ENCODE measurements around the gene HECA.
A peak's percentile ranks its signal among the peaks of the same experiment; 100 is the strongest.
"Not testable (repeated sequence)": the region's sequence is repeated elsewhere in the genome, so short reads cannot be mapped to it uniquely, and the experiment has no call there.

Gene HECA

DNA sequence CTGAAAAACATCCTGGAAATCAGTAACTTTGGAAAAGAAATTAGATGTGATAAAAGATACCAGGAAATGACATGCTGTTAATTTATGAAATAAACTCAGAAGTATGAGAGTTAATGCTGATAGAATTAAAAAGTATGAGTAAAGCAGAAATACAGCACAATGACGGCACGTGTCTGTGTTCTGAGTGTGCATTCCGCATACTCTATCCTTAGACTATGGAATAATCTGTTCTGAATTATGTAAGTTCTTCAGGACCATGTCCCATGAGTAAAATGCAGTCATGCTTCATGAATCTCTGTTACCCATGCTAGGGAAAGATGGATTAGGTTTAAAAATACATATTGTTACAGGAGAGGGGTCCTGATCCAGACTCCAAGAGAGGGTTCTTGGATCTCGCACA lies 21.7 kb downstream of the HECA start:
- H3K9me3 Mint-ChIP-seq: no peaks in the 10 kb centered on the region
- ATAC-seq (replicated peaks): no peak
- peaks cover 68% of the 10 kb centered on the region for H3K36me3 Mint-ChIP-seq (ENCODE audit: insufficient read depth)
- H3K4me1 Mint-ChIP-seq (ENCODE audit: low read depth in 2 of 2): peaks cover 57 to 74% of the 10 kb centered on the region in 2 donors
- no peak for DNase-seq
- H3K27ac Mint-ChIP-seq: peak overlapping the region; percentile 46 to 64
- peak overlapping the region; percentile 2 to 44 for H3K4me3 Mint-ChIP-seq
- H3K27me3 Mint-ChIP-seq: no peaks in the 10 kb centered on the region

DNA sequence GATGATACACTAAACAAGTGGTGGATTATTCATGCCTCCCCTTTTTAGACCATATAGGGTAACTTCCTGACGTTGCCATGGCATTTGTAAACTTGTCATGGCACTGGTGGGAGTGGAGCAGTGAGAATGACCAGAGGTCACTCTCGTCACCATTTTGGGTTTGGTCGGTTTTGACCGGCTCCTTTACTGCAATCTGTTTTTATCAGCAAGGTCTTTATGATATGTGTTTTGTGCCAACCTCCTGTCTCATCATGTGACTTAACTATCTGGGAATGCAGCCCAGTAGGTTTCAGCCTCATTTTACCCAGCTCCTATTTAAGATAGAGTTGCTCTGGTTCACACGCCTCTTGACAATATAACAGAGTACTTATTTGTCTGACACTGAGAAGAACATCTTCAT lies 22.2 kb downstream of the HECA start:
- Mint-ChIP-seq H3K36me3 (ENCODE audit: insufficient read depth) (peaks cover 67% of the 10 kb centered on the region), H3K4me3 (peak overlapping the region; percentile 66 to 69)
- ATAC-seq (replicated peaks): not testable (repeated sequence)

DNA sequence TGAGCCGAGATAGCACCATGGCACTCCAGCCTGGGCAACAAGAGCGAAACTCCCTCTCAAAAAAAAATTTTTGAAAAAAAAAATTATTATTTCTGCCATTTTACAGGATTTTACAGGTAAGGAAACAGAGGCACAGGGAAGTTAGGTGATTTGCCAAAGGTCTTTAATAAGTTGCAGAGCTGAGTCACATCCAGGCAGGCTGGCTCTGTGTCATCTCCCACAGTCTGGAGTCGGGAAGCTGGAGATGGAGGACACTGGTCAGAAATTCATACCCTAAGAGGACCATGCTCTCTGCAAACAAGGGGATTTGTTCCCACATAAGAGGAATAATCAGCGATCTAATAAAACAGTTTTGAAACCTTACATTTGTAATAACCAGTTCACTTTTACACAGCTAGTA lies 24.1 kb downstream of the HECA start:
- Mint-ChIP-seq H3K27me3 (no peaks in the 10 kb centered on the region), H3K4me3 (peak overlapping the region in 1 of 2 donors; percentile 77), H3K4me1 (ENCODE audit: low read depth in 2 of 2) (peaks cover 74 to 79% of the 10 kb centered on the region in 2 donors), H3K27ac (peak overlapping the region; percentile 86 to 94), H3K9me3 (no peaks in the 10 kb centered on the region), H3K36me3 (ENCODE audit: insufficient read depth) (peaks cover 82% of the 10 kb centered on the region)
- DNase-seq (no peak), ATAC-seq (replicated peaks) (no peak)

More for the DNA sequence above, 22.2 kb downstream of the HECA start:
- H3K27me3 Mint-ChIP-seq, DNase-seq, H3K9me3 Mint-ChIP-seq: not testable (repeated sequence)
- H3K4me1 Mint-ChIP-seq (ENCODE audit: low read depth in 2 of 2): peaks cover 60 to 74% of the 10 kb centered on the region in 2 donors
- H3K27ac Mint-ChIP-seq: peak overlapping the region; percentile 46 to 67

DNA sequence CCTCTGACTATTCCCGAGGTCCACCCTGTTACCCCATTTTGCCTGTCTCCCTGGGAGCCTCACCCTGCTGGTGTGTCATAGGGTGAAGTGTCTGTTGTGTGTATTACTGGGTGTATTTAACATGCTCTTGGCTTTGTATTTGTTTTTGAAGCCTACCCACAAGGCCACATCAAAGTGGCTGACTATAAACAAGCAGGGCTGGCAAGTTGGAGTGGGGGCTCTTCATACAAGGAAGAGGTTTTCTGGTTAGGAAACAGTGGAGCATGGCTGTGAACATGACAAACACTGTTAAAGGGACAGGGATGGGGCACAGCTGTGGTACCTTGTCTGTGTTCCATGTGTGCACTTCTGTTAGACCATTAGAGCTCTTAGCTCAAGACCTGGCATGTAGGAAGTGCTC lies 26.3 kb downstream of the HECA start:
- peak overlapping the region; percentile 69 to 77 for H3K4me3 Mint-ChIP-seq
- peak; percentile 79 for ATAC-seq (replicated peaks)
- peaks cover 88% of the 10 kb centered on the region for H3K36me3 Mint-ChIP-seq (ENCODE audit: insufficient read depth)
- peaks cover 74 to 77% of the 10 kb centered on the region in 2 donors for H3K4me1 Mint-ChIP-seq (ENCODE audit: low read depth in 2 of 2)
- H3K27ac Mint-ChIP-seq: peak overlapping the region; percentile 86 to 94
- H3K9me3 Mint-ChIP-seq: no peaks in the 10 kb centered on the region
- DNase-seq: peak; percentile 59 to 64 (median 63)
- H3K27me3 Mint-ChIP-seq: no peaks in the 10 kb centered on the region

DNA sequence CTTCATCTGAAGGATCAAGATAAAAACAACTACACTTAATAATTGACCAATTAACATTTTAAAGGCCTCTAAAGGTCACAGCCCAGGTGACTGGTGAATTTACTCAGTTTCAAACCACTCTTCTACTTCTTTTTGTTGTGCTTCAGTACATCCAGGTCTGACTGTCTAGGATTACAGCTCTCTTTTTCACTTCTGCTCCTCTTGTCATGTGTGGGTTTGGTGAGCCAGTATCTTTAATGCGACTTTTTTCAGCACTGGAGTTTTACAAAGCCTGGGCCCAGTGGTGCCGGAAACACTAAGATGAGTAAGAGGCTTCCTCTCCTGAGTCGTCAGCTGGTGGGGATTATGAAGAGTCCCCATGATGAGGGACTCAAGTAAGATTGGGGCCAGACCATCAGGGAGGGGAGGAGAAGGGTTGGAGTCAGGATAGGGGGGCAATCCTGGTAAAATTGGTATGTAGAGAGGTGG lies 27.0 kb downstream of the HECA start:
- peak; percentile 63 for ATAC-seq (replicated peaks)
- H3K27me3 Mint-ChIP-seq: no peaks in the 10 kb centered on the region
- H3K36me3 Mint-ChIP-seq (ENCODE audit: insufficient read depth): peaks cover 88% of the 10 kb centered on the region
- DNase-seq: peak; percentile 36 to 47 (median 39)
- H3K4me1 Mint-ChIP-seq (ENCODE audit: low read depth in 2 of 2): peaks cover 70 to 72% of the 10 kb centered on the region in 2 donors
- H3K27ac Mint-ChIP-seq: peak overlapping the region; percentile 86 to 94
- no peaks in the 10 kb centered on the region for H3K9me3 Mint-ChIP-seq
- H3K4me3 Mint-ChIP-seq: peak overlapping the region; percentile 69 to 77

DNA sequence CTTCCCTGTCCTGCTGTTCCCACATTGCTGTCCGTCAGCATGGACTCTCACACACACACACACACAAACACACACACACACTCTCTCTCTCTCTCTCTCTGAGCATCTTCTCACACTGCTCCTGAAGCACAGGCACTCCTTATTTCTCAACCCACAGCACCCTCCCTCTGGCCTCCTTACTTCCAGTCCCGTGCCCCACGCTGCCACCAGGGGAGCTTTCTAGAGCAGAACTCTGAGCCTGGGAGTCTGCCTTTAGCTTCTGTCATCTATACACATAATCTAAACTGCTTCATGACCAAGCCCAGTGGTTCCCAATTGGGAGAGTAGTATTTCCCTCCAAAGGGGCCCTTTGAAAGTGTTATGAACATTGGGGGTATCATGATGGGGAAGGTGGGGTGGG lies 29.1 kb downstream of the HECA start:
- Mint-ChIP-seq H3K36me3 (ENCODE audit: insufficient read depth) (peaks cover 91% of the 10 kb centered on the region), H3K4me3 (peak overlapping the region; percentile 4 to 68), H3K27me3 (no peaks in the 10 kb centered on the region), H3K9me3 (no peaks in the 10 kb centered on the region), H3K27ac (peak overlapping the region; percentile 18 to 86), H3K4me1 (ENCODE audit: low read depth in 2 of 2) (peaks cover 73 to 78% of the 10 kb centered on the region in 2 donors)
- no peak for DNase-seq
- peak; percentile 11 for ATAC-seq (replicated peaks)

DNA sequence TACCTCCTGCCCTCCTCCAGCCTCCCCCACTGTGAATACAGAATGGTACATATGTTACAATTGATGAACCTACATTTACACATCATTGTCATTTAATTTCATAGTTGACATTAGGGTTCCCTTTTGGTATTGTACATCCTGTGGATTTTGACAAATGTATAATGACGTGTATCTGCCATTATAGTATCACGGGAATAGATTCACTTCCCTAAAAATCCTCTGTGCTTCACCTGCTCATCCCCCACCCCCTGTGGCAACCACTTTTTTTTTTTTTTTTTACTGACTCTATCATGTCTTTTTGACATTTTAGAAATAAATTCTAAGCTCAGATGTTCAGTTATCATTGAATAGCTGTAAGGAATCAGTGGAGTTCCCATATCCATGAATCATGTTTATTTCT lies 30.4 kb downstream of the HECA start:
- H3K9me3 Mint-ChIP-seq: no peaks in the 10 kb centered on the region
- DNase-seq (no peak), ATAC-seq (replicated peaks) (no peak)
- peaks cover 76 to 81% of the 10 kb centered on the region in 2 donors for H3K4me1 Mint-ChIP-seq (ENCODE audit: low read depth in 2 of 2)
- peak overlapping the region in 1 of 2 donors; percentile 48 for H3K4me3 Mint-ChIP-seq
- H3K27me3 Mint-ChIP-seq: no peaks in the 10 kb centered on the region
- H3K27ac Mint-ChIP-seq: peak overlapping the region; percentile 65 to 86
- H3K36me3 Mint-ChIP-seq (ENCODE audit: insufficient read depth): peaks cover 91% of the 10 kb centered on the region

DNA sequence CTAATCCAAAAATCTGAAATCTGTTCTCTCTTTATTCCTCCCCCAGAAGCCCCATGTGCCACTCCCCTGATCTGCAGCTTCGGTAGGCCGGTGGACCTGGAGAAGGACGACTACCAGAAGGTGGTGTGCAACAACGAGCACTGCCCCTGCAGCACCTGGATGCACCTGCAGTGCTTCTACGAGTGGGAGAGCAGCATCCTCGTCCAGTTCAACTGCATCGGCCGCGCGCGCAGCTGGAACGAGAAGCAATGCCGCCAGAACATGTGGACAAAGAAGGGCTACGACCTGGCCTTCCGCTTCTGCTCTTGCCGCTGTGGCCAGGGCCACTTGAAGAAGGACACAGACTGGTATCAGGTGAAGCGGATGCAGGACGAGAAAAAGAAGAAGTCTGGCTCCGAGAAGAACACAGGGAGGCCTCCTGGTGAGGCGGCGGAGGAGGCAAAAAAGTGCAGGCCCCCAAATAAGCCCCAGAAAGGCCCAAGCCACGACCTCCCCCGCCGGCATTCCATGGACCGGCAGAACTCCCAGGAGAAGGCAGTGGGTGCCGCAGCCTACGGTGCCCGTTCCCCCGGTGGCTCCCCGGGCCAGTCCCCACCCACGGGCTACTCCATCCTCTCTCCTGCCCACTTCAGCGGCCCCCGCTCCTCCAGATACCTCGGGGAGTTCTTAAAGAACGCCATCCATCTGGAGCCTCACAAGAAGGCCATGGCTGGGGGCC lies 31.5 kb downstream of the HECA start:
- no peaks in the 10 kb centered on the region for H3K9me3 Mint-ChIP-seq
- H3K4me3 Mint-ChIP-seq: no peak overlapping the region
- no peaks in the 10 kb centered on the region for H3K27me3 Mint-ChIP-seq
- no peak for DNase-seq
- H3K27ac Mint-ChIP-seq: peak overlapping the region in 1 of 2 donors; percentile 60
- H3K36me3 Mint-ChIP-seq (ENCODE audit: insufficient read depth): peaks cover 88% of the 10 kb centered on the region
- H3K4me1 Mint-ChIP-seq (ENCODE audit: low read depth in 2 of 2): peaks cover 74 to 79% of the 10 kb centered on the region in 2 donors
- no peak for ATAC-seq (replicated peaks)

DNA sequence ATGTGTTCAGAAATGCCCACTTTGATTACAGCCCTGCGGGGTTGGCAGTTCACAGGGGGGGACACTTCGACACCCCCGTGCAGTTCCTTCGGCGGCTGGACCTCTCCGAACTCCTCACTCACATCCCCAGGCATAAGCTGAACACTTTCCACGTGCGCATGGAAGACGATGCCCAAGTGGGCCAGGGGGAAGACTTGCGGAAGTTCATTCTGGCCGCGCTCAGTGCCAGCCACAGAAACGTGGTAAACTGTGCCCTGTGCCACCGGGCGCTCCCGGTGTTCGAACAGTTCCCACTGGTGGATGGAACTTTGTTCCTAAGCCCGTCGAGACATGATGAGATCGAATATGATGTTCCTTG lies 32.1 kb downstream of the HECA start:
- ATAC-seq (replicated peaks): no peak
- no peaks in the 10 kb centered on the region for H3K9me3 Mint-ChIP-seq
- H3K4me3 Mint-ChIP-seq: peak overlapping the region in 1 of 2 donors; percentile 3
- peaks cover 69 to 76% of the 10 kb centered on the region in 2 donors for H3K4me1 Mint-ChIP-seq (ENCODE audit: low read depth in 2 of 2)
- no peaks in the 10 kb centered on the region for H3K27me3 Mint-ChIP-seq
- H3K36me3 Mint-ChIP-seq (ENCODE audit: insufficient read depth): peaks cover 87% of the 10 kb centered on the region
- no peak for DNase-seq
- H3K27ac Mint-ChIP-seq: peak overlapping the region in 1 of 2 donors; percentile 60

DNA sequence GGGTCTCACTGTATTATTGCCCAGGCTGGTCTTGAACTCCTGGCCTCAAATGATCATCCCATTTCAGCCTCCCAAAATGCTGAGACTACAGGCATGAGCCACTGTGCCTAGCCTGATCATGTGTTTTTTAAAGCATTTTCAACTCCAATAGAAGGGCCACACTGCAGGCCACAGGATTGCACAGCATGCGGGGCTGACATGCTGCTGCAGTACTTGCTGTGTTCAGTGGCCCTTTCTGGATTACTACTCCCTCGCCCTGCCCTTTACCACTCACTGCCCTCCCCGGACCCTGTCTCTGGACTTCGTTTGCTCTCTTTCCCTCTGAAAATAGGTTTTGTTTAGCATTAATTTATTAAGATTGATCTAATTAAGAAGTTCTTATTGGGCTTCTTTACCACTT lies 37.3 kb downstream of the HECA start:
- H3K27ac Mint-ChIP-seq: peak overlapping the region; percentile 79 to 87
- H3K4me3 Mint-ChIP-seq: peak overlapping the region; percentile 29 to 43

DNA sequence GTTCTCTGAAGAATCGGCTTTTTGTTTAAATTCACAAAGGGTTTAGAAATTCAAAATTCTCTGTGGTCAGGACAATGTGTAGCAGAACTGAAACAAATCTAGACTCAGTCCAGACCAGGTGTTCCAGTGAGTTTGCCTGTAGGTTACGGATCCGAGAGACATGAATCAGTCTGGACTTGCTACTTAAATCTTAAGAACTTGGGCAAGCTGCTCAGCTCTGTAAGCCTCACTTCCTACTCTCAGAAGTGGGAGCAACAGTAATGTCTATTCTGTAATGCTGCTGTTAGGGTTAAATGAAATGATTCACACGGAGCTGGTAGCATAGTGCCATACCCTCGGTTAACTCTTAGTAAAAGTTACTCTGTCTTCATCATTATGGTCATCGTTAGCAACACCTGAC lies 37.7 kb downstream of the HECA start:
- Mint-ChIP-seq H3K36me3 (ENCODE audit: insufficient read depth) (peaks cover 73% of the 10 kb centered on the region), H3K4me3 (peak overlapping the region; percentile 29 to 43), H3K9me3 (no peaks in the 10 kb centered on the region), H3K27ac (peak overlapping the region; percentile 79 to 87), H3K27me3 (no peaks in the 10 kb centered on the region), H3K4me1 (ENCODE audit: low read depth in 2 of 2) (peaks cover 69 to 71% of the 10 kb centered on the region in 2 donors)
- DNase-seq (no peak), ATAC-seq (replicated peaks) (no peak)

More for the DNA sequence above, 37.3 kb downstream of the HECA start:
- DNase-seq (no peak), ATAC-seq (replicated peaks) (no peak)
- no peaks in the 10 kb centered on the region for H3K9me3 Mint-ChIP-seq
- H3K4me1 Mint-ChIP-seq (ENCODE audit: low read depth in 2 of 2): peaks cover 69 to 73% of the 10 kb centered on the region in 2 donors
- no peaks in the 10 kb centered on the region for H3K27me3 Mint-ChIP-seq
- H3K36me3 Mint-ChIP-seq (ENCODE audit: insufficient read depth): peaks cover 73% of the 10 kb centered on the region

DNA sequence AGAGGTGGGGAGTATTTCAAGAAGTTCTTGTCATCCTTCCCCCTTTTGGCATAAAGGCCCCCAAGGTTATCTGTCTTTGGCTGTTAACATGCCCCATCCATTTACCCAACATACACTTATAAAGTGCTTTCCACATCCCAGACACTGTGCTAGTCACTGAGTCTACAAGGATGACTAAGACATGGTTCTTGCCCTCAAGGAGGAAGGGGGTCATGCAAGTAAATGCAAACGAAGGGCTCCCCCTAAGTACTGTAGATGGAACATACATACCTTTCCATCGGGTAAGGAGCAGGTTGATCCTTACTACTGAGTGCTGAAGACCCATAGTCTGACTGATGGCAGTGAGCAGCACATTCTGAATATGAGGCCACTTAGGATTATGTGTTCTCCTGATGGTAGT lies 38.3 kb downstream of the HECA start:
- H3K27ac Mint-ChIP-seq: peak overlapping the region; percentile 79 to 87
- no peaks in the 10 kb centered on the region for H3K9me3 Mint-ChIP-seq
- peaks cover 73% of the 10 kb centered on the region for H3K36me3 Mint-ChIP-seq (ENCODE audit: insufficient read depth)
- peaks cover 66 to 70% of the 10 kb centered on the region in 2 donors for H3K4me1 Mint-ChIP-seq (ENCODE audit: low read depth in 2 of 2)
- no peaks in the 10 kb centered on the region for H3K27me3 Mint-ChIP-seq
- DNase-seq: no peak
- H3K4me3 Mint-ChIP-seq: peak overlapping the region in 1 of 2 donors; percentile 4
- peak; percentile 84 for ATAC-seq (replicated peaks)

DNA sequence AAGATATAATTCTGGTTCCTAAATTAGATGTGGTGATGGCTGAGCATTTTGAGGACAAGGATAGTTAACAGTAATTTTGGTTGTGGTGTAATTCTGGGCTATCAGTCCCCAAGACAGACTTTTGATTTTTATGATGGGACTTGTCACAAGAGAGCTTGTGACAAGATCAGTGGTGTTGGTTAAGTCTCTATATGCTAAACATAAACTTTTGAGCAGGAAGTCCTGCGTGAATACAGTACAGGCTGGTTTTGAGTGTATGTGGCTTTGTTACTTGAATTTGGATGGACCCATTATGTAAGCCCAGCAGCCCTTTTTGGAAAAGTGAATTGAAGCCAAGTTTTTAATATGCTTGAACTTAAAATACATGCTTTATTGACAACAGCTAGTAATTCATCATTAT lies 38.9 kb downstream of the HECA start:
- peak overlapping the region; percentile 79 to 87 for H3K27ac Mint-ChIP-seq
- H3K36me3 Mint-ChIP-seq (ENCODE audit: insufficient read depth): peaks cover 73% of the 10 kb centered on the region
- ATAC-seq (replicated peaks): peak; percentile 42
- H3K4me1 Mint-ChIP-seq (ENCODE audit: low read depth in 2 of 2): peaks cover 61 to 65% of the 10 kb centered on the region in 2 donors
- peak overlapping the region in 1 of 2 donors; percentile 4 for H3K4me3 Mint-ChIP-seq
- H3K27me3 Mint-ChIP-seq: no peaks in the 10 kb centered on the region
- DNase-seq: no peak
- H3K9me3 Mint-ChIP-seq: no peaks in the 10 kb centered on the region

DNA sequence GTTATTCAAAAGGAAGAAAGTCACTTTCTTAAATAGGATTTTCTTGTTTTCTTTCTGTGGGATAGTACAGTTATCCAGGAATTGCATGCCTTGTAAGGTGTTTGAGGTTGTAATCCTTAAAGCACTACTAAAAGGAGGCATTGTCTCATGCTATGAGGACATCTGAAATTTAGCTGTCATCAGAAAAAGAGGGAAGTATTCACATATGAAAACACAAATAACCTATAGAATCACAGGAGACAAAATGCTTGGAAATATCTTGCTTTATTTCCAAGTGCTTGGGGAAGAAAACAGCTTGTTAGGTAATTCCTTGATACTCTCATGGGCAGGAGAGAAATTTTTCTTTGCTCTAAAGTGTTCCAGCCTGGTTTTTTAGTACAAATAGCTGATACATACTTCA lies 40.1 kb downstream of the HECA start:
- ATAC-seq (replicated peaks) (no peak), DNase-seq (no peak)
- peak overlapping the region; percentile 74 to 77 for H3K27ac Mint-ChIP-seq
- H3K36me3 Mint-ChIP-seq (ENCODE audit: insufficient read depth): peaks cover 72% of the 10 kb centered on the region
- H3K9me3 Mint-ChIP-seq: no peaks in the 10 kb centered on the region
- H3K4me3 Mint-ChIP-seq: peak overlapping the region in 1 of 2 donors; percentile 47
- no peaks in the 10 kb centered on the region for H3K27me3 Mint-ChIP-seq
- peaks cover 50 to 54% of the 10 kb centered on the region in 2 donors for H3K4me1 Mint-ChIP-seq (ENCODE audit: low read depth in 2 of 2)
